T1000 (cell line): ENCODE measurements around the gene RNASE4.

Source experiments
- DNase-seq: peaks from one replicate; lab custom pipeline; 2025; ENCODE audit warnings: mixed read lengths; lab: John Stamatoyannopoulos, UW

The RNASE4 gene

DNA sequence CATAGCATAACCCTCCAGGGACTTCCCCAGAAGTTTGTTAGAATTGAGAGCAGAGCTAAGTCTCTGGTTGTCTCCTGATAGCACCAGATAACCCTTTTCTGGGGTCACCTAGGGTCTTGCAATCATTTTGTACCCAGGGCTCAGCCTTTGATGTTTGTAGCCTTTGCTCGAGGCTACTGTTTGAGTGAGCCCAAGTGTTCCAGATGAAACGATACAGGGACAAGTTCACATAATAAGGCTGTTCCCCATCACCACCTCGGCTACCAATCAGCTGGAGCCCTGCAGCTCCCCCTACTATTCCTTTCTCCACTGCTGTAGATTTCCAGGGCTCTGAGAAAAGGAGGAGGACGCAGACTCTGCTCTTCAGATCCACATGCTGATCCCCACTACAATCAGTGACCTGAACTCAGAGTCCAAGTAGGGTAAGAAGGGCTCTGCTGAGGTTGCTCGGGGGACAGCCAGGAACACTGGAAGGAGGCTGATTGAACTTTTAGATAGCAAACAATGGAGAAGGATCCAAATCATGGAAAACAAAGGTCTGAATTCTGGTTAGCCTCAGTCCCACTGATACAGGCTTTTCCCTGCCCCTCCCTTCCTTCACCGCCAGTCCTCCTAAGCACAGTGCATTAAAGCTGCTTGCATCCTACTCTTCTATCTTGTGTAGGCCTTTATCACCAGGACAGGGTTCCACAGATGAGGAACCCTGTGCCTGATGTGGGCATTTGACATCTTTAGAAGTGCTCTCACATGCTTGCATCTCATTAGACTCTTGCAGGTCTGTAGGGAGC, 61.4 kb downstream of the RNASE4 start, which contains the start of gene EDDM3A:
TSS of gene EDDM3A (plus strand) at position 317 of the 788 bp plus-strand sequence. CDS start 1,694 bp downstream, outside the sequence.
- DNase-seq: no peak

DNA sequence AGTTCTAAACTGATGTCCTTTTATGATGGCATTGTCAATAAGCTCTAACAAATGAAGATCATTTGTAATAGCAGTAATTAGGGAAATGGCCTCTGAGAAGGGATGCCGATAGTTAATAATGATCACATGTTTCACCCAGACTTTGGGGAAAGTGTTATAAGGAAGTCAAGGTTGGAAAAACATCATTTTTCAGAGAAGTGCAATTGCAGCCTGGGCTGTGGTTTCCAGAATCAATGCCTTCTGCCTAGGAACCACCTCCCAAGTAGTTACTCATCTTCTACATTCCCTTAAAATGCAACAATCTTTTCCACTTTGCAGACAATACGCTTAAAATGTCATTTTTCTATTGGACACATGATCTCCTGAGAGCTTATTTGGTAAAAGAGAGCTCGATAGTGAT, 62.2 kb downstream of the RNASE4 start:
- DNase-seq: no peak

DNA sequence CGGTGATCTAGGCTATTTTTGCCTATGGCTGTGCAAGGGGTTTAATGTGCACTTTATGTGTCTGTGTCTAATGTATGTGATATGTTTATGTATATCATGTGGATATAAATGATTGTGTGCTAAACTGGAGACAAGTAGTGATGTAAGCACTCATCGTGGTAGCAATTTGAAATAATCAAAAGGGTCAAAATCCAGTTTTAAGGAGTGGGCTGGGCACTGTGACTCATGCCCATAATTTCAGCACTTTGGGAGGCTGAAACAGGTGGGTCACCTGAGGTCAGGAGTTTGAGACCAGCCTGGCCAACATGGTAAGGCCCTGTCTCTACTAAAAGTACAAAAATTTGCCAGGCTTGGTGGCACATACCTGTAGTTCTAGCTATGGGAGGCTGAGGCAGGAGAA, 64.1 kb downstream of the RNASE4 start:
- no peak for DNase-seq

DNA sequence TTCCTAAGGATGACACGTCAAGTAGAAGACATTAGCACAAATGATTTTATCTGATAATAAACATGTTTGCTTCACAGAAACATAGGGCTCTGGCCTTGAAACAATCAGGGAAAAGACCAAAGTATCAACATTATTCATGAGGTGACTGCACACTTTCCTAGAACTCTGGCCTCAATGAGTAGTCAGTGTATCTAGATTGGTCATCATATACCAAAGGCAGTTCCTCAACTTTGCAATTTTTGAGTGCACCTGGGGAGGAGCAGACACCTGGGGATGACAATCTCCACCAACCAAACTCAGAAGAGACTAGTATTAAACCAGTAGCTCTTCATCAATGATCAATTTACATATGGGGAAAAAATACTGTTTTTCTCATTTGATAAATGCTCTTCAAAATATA, 65.8 kb downstream of the RNASE4 start:
- DNase-seq: no peak
